ENCODE results near the gene RCHY1. TPM values are rescaled to one million over a fixed set of nuclear protein-coding genes. Genes with fewer than 3 reads are reported as not detected.

The RCHY1 gene
- total RNA-seq, 1 experiment from 2014 or later, result 33.4 TPM

DNA sequence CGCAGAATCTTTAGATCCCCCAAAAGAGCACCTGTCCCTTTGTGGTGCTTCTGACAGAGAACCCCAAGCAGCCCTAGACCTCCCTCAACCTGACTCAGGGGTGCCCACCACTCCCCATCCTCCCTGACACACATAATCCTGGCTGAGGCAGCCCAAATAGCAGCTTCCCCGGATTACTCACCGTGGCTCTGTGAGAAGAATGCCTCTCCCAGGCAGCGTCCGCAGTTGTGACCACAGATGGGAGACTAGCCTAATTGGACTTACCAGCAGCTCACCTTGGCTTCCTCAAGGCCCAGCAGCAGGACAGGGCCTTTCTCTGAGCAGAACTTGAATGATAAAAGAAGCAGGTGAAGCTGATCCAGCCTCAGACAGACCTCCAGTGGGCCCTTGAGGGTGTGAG, 31.3 kb upstream of the RCHY1 start (continued):
- TF ChIP-seq, protein P1, sequence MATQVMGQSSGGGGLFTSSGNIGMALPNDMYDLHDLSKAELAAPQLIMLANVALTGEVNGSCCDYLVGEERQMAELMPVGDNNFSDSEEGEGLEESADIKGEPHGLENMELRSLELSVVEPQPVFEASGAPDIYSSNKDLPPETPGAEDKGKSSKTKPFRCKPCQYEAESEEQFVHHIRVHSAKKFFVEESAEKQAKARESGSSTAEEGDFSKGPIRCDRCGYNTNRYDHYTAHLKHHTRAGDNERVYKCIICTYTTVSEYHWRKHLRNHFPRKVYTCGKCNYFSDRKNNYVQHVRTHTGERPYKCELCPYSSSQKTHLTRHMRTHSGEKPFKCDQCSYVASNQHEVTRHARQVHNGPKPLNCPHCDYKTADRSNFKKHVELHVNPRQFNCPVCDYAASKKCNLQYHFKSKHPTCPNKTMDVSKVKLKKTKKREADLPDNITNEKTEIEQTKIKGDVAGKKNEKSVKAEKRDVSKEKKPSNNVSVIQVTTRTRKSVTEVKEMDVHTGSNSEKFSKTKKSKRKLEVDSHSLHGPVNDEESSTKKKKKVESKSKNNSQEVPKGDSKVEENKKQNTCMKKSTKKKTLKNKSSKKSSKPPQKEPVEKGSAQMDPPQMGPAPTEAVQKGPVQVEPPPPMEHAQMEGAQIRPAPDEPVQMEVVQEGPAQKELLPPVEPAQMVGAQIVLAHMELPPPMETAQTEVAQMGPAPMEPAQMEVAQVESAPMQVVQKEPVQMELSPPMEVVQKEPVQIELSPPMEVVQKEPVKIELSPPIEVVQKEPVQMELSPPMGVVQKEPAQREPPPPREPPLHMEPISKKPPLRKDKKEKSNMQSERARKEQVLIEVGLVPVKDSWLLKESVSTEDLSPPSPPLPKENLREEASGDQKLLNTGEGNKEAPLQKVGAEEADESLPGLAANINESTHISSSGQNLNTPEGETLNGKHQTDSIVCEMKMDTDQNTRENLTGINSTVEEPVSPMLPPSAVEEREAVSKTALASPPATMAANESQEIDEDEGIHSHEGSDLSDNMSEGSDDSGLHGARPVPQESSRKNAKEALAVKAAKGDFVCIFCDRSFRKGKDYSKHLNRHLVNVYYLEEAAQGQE (IDR thresholded peaks at IDR 0.05; ENCODE audit: low read depth), result no peak
- TF ChIP-seq CEBPB (IDR thresholded peaks at IDR 0.05; ENCODE audit: low read depth) (no peak), TCF7L2 (IDR thresholded peaks at IDR 0.05; ENCODE audit: borderline replicate concordance, extremely low read depth, insufficient read depth, insufficient read length) (no peak), JUND (IDR thresholded peaks at IDR 0.05) (no peak)
- TF ChIP-seq, protein P2, sequence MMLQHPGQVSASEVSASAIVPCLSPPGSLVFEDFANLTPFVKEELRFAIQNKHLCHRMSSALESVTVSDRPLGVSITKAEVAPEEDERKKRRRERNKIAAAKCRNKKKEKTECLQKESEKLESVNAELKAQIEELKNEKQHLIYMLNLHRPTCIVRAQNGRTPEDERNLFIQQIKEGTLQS (IDR thresholded peaks at IDR 0.05), result no peak

DNA sequence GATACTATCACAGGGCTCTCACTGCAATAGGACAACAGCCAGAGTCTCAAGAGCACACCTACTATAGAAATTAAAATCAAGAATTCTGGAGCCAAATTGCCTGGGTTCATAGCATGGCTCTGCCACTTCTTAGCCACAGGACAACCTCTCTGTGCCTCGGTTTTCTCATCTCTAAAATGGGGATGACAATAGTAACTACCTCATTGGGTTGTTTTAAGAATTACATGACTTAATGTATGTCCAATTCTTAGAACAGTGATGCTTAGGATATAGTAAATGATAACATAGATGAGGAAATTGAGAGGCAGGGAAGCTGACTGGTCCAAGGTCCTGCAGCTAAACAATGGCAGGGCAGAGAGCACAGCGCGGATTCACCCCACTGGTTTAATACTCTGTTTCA, 30.7 kb upstream of the RCHY1 start:
- Histone ChIP-seq H3K9me3 (ENCODE audit: control insufficient read depth in 1 of 2, insufficient read depth in 1 of 2, low read depth in 1 of 2, low read length in 2 of 2) (no peaks in the 10 kb centered on the region), H3K9me2 (ENCODE audit: insufficient read depth) (no peaks in the 10 kb centered on the region), H3K27ac (ENCODE audit: low read depth, low read length) (no peak overlapping the region), H3K9ac (ENCODE audit: low read length) (no peak overlapping the region), H3K4me2 (ENCODE audit: low read length) (no peak overlapping the region), H3K4me1 (ENCODE audit: control insufficient read depth in 1 of 2, insufficient read depth in 2 of 2, low read length in 2 of 2) (peaks cover 0 to 5% of the 10 kb centered on the region in 2 experiments; a peak in 1 of 4 replicates), H3K36me3 (ENCODE audit: control insufficient read depth in 1 of 2, insufficient read depth in 2 of 2, low read length in 2 of 2) (no peaks in the 10 kb centered on the region), H2AFZ (ENCODE audit: low read depth, low read length, poor library complexity, severe bottlenecking) (no peak overlapping the region), H3K79me2 (ENCODE audit: insufficient read depth, low read length) (no peaks in the 10 kb centered on the region), H3K4me3 (replicated peaks in 1 of 2; ENCODE audit: low read depth in 1 of 2, low read length in 2 of 2) (no peak overlapping the region), H4K20me1 (ENCODE audit: insufficient read depth) (no peaks in the 10 kb centered on the region), H3K27me3 (ENCODE audit: insufficient read depth, low read length) (no peaks in the 10 kb centered on the region)
- ChIA-PET POLR2A (no interaction called here), CTCF (no interaction called here), RAD21 (ENCODE audit: low non-redundant PET in 1 of 2, low total read pairs in 2 of 2, uncharacterized antibody in 2 of 2, unreplicated experiment in 2 of 2) (no interaction called here)
- ATAC-seq, result no peak
- no TSS peak for BruUV-seq (replicated peaks)
- no peak for DNase-seq (ENCODE audit: low read depth, low spot score)
- intact Hi-C loops (cut with micrococcal nuclease), result no loop called here
- TF ChIP-seq, protein P3, sequence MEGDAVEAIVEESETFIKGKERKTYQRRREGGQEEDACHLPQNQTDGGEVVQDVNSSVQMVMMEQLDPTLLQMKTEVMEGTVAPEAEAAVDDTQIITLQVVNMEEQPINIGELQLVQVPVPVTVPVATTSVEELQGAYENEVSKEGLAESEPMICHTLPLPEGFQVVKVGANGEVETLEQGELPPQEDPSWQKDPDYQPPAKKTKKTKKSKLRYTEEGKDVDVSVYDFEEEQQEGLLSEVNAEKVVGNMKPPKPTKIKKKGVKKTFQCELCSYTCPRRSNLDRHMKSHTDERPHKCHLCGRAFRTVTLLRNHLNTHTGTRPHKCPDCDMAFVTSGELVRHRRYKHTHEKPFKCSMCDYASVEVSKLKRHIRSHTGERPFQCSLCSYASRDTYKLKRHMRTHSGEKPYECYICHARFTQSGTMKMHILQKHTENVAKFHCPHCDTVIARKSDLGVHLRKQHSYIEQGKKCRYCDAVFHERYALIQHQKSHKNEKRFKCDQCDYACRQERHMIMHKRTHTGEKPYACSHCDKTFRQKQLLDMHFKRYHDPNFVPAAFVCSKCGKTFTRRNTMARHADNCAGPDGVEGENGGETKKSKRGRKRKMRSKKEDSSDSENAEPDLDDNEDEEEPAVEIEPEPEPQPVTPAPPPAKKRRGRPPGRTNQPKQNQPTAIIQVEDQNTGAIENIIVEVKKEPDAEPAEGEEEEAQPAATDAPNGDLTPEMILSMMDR (IDR thresholded peaks at IDR 0.05 in 2 of 3, conservative IDR thresholded peaks at IDR 0.05 in 1 of 3; ENCODE audit: borderline replicate concordance in 1 of 3, insufficient read depth in 1 of 3, low read depth in 2 of 3, low read length in 2 of 3), result no peak
- TF ChIP-seq RAD21 (IDR thresholded peaks at IDR 0.05; ENCODE audit: low read depth), result no peak
- no peak for TF ChIP-seq POLR2AphosphoS5 (IDR thresholded peaks at IDR 0.05; ENCODE audit: low read depth, low read length)
- TF ChIP-seq ELF1 (IDR thresholded peaks at IDR 0.05; ENCODE audit: borderline replicate concordance, low read depth), result no peak
- no peak for TF ChIP-seq FOSL1 (IDR thresholded peaks at IDR 0.05; ENCODE audit: low read depth)
- no peak for TF ChIP-seq TCF7L2 (IDR thresholded peaks at IDR 0.05; ENCODE audit: borderline replicate concordance, extremely low read depth, insufficient read depth, insufficient read length)
- TF ChIP-seq EGR1 (IDR thresholded peaks at IDR 0.05; ENCODE audit: low read depth), result no peak
- TF ChIP-seq, protein P1 (IDR thresholded peaks at IDR 0.05; ENCODE audit: low read depth), result no peak
- no peak for TF ChIP-seq POLR2A (IDR thresholded peaks at IDR 0.05; ENCODE audit: borderline replicate concordance, extremely low read depth, insufficient read depth, insufficient read length)
- no peak for TF ChIP-seq CEBPB (IDR thresholded peaks at IDR 0.05; ENCODE audit: low read depth)
- TF ChIP-seq CBX3 (IDR thresholded peaks at IDR 0.05; ENCODE audit: low read depth), result no peak
- TF ChIP-seq EZH2phosphoT487 (IDR thresholded peaks at IDR 0.05; ENCODE audit: borderline replicate concordance), result no peak
- no peak for TF ChIP-seq EZH2 (IDR thresholded peaks at IDR 0.05)
- TF ChIP-seq, protein P2 (IDR thresholded peaks at IDR 0.05), result no peak
- no peak for TF ChIP-seq JUND (IDR thresholded peaks at IDR 0.05)

Data from HCT116 (cell line).